K562 (cell line): ENCODE results near the gene MEX3C. TPM values are rescaled to one million over a fixed set of nuclear protein-coding genes. Genes with fewer than 3 reads are reported as not detected.
A peak's percentile ranks its signal among the peaks of the same experiment; 100 is the strongest.

Experiments used
- ATF1 ChIP-seq, 2 experiments: fragments of 450-650 bp in 1 of 2; IDR thresholded peaks; 2 replicates each; pipeline ENCODE4 v1.6.1; 2016; ENCODE audit warnings: missing compliant biosample characterization in 1 of 2, missing genetic modification characterization in 1 of 2
- CBX1 ChIP-seq: sonication (generic); IDR thresholded peaks from 2 replicates; pipeline ENCODE4 v1.6.1; 2016; ENCODE audit warnings: antibody characterized with exemption, low read depth, mild to moderate bottlenecking
- DIDO1 ChIP-seq: fragments of 450-650 bp; IDR thresholded peaks from 2 replicates; pipeline ENCODE4 v1.6.1; 2016; ENCODE audit warnings: low read depth, missing biosample characterization, missing genetic modification characterization
- E2F6 ChIP-seq, 2 experiments: IDR thresholded peaks; 2 replicates each; pipeline ENCODE4 v1.6.1; 2011; ENCODE audit warnings: borderline replicate concordance in 1 of 2, control low read depth in 1 of 2, low read depth in 1 of 2, low read length in 1 of 2, mild to moderate bottlenecking in 1 of 2, mixed read lengths in 1 of 2, moderate library complexity in 1 of 2; ENCODE audit not compliant: insufficient read depth in 1 of 2, insufficient read length in 1 of 2, poor library complexity in 1 of 2, severe bottlenecking in 1 of 2; ENCODE audit errors: extremely low read depth in 1 of 2
- ELF4 ChIP-seq: fragments of 450-650 bp; formaldehyde crosslinking; IDR thresholded peaks from 2 replicates; pipeline ENCODE4 v1.4.0; 2022; ENCODE audit warnings: missing genetic modification characterization
- FOXM1 ChIP-seq, 2 experiments: fragments of 450-650 bp in 1 of 2; sonication (generic) in 1 of 2; formaldehyde crosslinking in 1 of 2; IDR thresholded peaks; 2 replicates each; pipeline versions ENCODE4 v1.6.1 to v1.9.0; 2017 to 2022; ENCODE audit warnings: low read depth in 2 of 2, mild to moderate bottlenecking in 2 of 2, missing genetic modification reagents in 1 of 2, moderate library complexity in 1 of 2
- KDM4B ChIP-seq, 2 experiments: fragments of 450-650 bp in 1 of 2; sonication (generic) in 1 of 2; IDR thresholded peaks; 2 replicates each; pipeline ENCODE4 v1.6.1; 2016 to 2017; ENCODE audit warnings: borderline replicate concordance in 2 of 2, antibody characterized with exemption in 1 of 2, low read depth in 1 of 2, mild to moderate bottlenecking in 1 of 2
- MCM2 ChIP-seq: fragments of 450-650 bp; IDR thresholded peaks from 2 replicates; pipeline ENCODE4 v1.6.1; 2017; ENCODE audit warnings: low read depth, mild to moderate bottlenecking
- NFYB ChIP-seq: IDR thresholded peaks from 2 replicates; pipeline ENCODE4 v1.6.1; 2011; ENCODE audit warnings: mild to moderate bottlenecking, moderate library complexity; ENCODE audit not compliant: insufficient read length; ENCODE audit errors: extremely low read depth
- NR2F6 ChIP-seq: fragments of 450-650 bp; formaldehyde crosslinking; IDR thresholded peaks from 2 replicates; pipeline ENCODE4 v1.4.0; 2020; ENCODE audit warnings: mild to moderate bottlenecking
- NR4A1 ChIP-seq, 2 experiments: fragments of 250-450 bp in 1 of 2; fragments of 450-650 bp in 1 of 2; sonication (Bioruptor Pico) in 1 of 2; IDR thresholded peaks; 2 replicates each; pipeline versions ENCODE4 v1.4.0 to v1.6.1; 2016 to 2020; ENCODE audit warnings: mild to moderate bottlenecking in 2 of 2, missing compliant biosample characterization in 1 of 2, missing genetic modification characterization in 1 of 2, moderate library complexity in 1 of 2
- PHF21A ChIP-seq: fragments of 450-650 bp; IDR thresholded peaks from 2 replicates; pipeline ENCODE4 v1.6.1; 2017; ENCODE audit warnings: low read depth, borderline replicate concordance
- POLR2B ChIP-seq: fragments of 450-650 bp; IDR thresholded peaks from 2 replicates; pipeline ENCODE4 v1.6.1; 2018; ENCODE audit warnings: low read depth; ENCODE audit not compliant: partially characterized antibody
- POLR3G ChIP-seq: IDR thresholded peaks from 2 replicates; pipeline ENCODE4 v1.6.1; 2011; ENCODE audit not compliant: insufficient read length, insufficient replicate concordance; ENCODE audit errors: extremely low read depth
- RBBP5 ChIP-seq: fragments of 200-600 bp; sonication (generic); IDR thresholded peaks from 2 replicates; pipeline ENCODE4 v1.6.1; 2012; ENCODE audit warnings: borderline replicate concordance, mild to moderate bottlenecking, low read length, control low read depth, inconsistent platforms; ENCODE audit not compliant: insufficient read depth, poor library complexity, severe bottlenecking
- SIN3B ChIP-seq: fragments of 450-650 bp; IDR thresholded peaks from 2 replicates; pipeline ENCODE4 v1.6.1; 2017; ENCODE audit warnings: low read depth, mild to moderate bottlenecking, moderate library complexity
- TEAD1 ChIP-seq, 2 experiments: fragments of 450-650 bp in 1 of 2; sonication (generic) in 1 of 2; formaldehyde crosslinking; IDR thresholded peaks; 2 replicates each; pipeline versions ENCODE4 v1.4.0 to v1.8.0; 2020 to 2022; ENCODE audit warnings: mild to moderate bottlenecking in 2 of 2, missing genetic modification reagents in 1 of 2
- ZBED1 ChIP-seq: IDR thresholded peaks from 2 replicates; pipeline ENCODE4 v1.6.1; 2014
- ZBTB12 ChIP-seq: fragments of 250-450 bp; sonication (Bioruptor Pico); IDR thresholded peaks from 2 replicates; pipeline ENCODE4 v1.4.0; 2020
- ZEB2 ChIP-seq: fragments of 450-650 bp; IDR thresholded peaks from 2 replicates; pipeline ENCODE4 v1.6.1; 2016
- ZNF764 ChIP-seq: fragments of 250-450 bp; sonication (Bioruptor Pico); IDR thresholded peaks from 2 replicates; pipeline ENCODE4 v1.4.0; 2020; ENCODE audit warnings: low read depth, mild to moderate bottlenecking, moderate library complexity
- polyA plus RNA-seq, 8 experiments: library from polyadenylated mRNA; depleted of rRNA in 4 of 8; stranded (reverse) in 5 of 8; unstranded in 3 of 8; fragments of >200 nt; fragmentation: Nextera tagmentation in 2 of 8; fragmentation: Illumina TruSeq in 1 of 8; extraction: Ambion mirVana in 2 of 8; extraction: Trizol in 1 of 8; gene quantifications; 2 replicates each; pipeline versions ENCODE4 v1.2.1 to v1.2.3, GENCODE V29; 2011 to 2014; ENCODE audit warnings: inconsistent platforms in 1 of 8, missing spikeins in 1 of 8
- total RNA-seq, 7 experiments: library from RNA; depleted of rRNA in 6 of 7; stranded (reverse); fragments of >200 nt in 6 of 7; fragmentation: Illumina TruSeq in 2 of 7; extraction: Trizol in 2 of 7; gene quantifications; 2 replicates each; pipeline versions ENCODE4 v1.2.1 to v1.2.3, GENCODE V29; 2011 to 2021; ENCODE audit warnings: low replicate concordance in 1 of 7
- TF ChIP-seq, protein P1 (sequence below): fragments of 450-650 bp; conservative IDR thresholded peaks from 2 replicates; pipeline ENCODE4 v1.6.1; 2016; ENCODE audit warnings: missing genetic modification characterization, low read depth, mild to moderate bottlenecking, missing compliant biosample characterization, moderate library complexity

MEX3C gene
- total and polyA plus RNA-seq, 9 of the 15 experiments (the other 6 are each of a cell fraction or from before 2014, with no cell fraction given), result 2.4 to 14.2 (median 10.6) TPM

DNA sequence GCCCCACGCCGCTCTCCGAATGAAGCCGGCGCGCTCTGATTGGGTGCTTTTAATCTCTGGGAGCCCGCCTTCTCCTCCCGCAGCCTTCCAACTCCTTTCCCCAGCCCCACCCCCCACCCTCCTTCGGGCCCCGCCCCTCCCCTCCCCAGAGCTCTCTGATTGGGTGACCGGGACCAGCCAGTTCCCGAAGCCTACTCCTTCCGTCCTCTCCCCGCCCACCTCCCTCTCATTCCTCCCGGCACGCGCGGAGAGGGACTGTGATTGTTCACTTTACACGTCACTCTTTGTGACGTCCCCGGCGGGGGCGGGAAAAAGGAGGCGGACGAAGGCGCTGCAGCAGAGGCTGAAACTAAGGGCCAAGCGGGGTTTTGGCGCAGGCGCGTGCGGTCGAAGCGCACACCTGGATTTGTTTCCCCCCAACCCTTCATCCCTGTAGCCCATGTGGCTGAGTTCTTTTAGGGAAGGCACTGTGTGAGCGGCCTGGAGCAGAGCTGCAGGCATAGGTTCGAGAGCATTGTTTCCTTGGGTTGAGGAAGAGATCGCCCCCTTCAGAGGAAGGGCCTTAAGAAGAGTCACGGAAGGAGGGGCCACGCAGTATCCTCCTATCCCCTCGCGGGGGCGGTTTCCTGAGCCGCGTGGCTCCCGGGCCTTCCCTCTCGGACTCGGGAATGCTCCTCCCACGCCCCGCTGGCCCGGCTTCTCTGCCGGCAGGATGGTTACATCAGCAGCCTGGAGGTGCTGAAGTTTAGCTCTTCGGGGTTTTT is at the start of gene MEX3C (continued):
- TF ChIP-seq ZBTB12 (peak; percentile 81), DIDO1 (tag) (no peak), FOXM1 (IDR thresholded peaks at IDR 0.05; ENCODE audit: low read depth) (peak; percentile 28; the same call in 1 of the 2 replicates), FOXM1 (CRISPR knock-in tag; IDR thresholded peaks at IDR 0.05; ENCODE audit: low read depth) (no peak), ZEB2 (peak; percentile 69), ZNF764 (CRISPR knock-in tag) (no peak), E2F6 (IDR thresholded peaks at IDR 0.05; ENCODE audit: borderline replicate concordance in 1 of 2, extremely low read depth in 1 of 2, insufficient read depth in 1 of 2, insufficient read length in 1 of 2, low read depth in 1 of 2, low read length in 1 of 2, poor library complexity in 1 of 2, severe bottlenecking in 1 of 2) (peak; percentile 89 to 91), RBBP5 (no peak), SIN3B (no peak), KDM4B (IDR thresholded peaks at IDR 0.05; ENCODE audit: borderline replicate concordance in 2 of 2, low read depth in 1 of 2) (no peak), POLR3G (no peak), NFYB (peak; percentile 57), NR2F6 (no peak), NR4A1 (CRISPR knock-in tag; IDR thresholded peaks at IDR 0.05) (0 out of 2 replicates have a peak, but pooled peaks have one; percentile 36), NR4A1 (tag; IDR thresholded peaks at IDR 0.05) (no peak), CBX1 (no peak), ELF4 (CRISPR knock-in tag) (no peak), POLR2B (peak; percentile 47), ZBED1 (no peak), MCM2 (no peak), PHF21A (no peak), TEAD1 (CRISPR knock-in tag; IDR thresholded peaks at IDR 0.05) (no peak), ATF1 (CRISPR knock-in tag; IDR thresholded peaks at IDR 0.05) (peak; percentile 70; the same call in 1 of the 2 replicates), ATF1 (tag; IDR thresholded peaks at IDR 0.05) (peak; percentile 97)
- TF ChIP-seq, protein P1, sequence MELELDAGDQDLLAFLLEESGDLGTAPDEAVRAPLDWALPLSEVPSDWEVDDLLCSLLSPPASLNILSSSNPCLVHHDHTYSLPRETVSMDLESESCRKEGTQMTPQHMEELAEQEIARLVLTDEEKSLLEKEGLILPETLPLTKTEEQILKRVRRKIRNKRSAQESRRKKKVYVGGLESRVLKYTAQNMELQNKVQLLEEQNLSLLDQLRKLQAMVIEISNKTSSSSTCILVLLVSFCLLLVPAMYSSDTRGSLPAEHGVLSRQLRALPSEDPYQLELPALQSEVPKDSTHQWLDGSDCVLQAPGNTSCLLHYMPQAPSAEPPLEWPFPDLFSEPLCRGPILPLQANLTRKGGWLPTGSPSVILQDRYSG (tag), result no peak
